Glutamatergic neuron (in vitro differentiated cells): ENCODE results near the gene KCP. TPM values are rescaled to one million over a fixed set of nuclear protein-coding genes. Genes with fewer than 3 reads are reported as not detected.

Experiments used
- DNase-seq: peaks from one replicate; pipeline ENCODE4 v3.0.0; 2022
- H3K27ac Mint-ChIP-seq: one replicate; pipeline ENCODE4 v1.8.0; 2020; ENCODE audit warnings: mild to moderate bottlenecking, mixed read lengths, inconsistent platforms; ENCODE audit not compliant: unreplicated experiment
- H3K27me3 Mint-ChIP-seq: one replicate; pipeline ENCODE4 v1.8.0; 2020; ENCODE audit warnings: mild to moderate bottlenecking, moderate library complexity, mixed read lengths, inconsistent platforms; ENCODE audit not compliant: unreplicated experiment
- H3K36me3 Mint-ChIP-seq: one replicate; pipeline ENCODE4 v1.8.0; 2020; ENCODE audit warnings: mild to moderate bottlenecking, mixed read lengths, inconsistent platforms; ENCODE audit not compliant: unreplicated experiment
- H3K4me1 Mint-ChIP-seq: one replicate; pipeline ENCODE4 v1.8.0; 2020; ENCODE audit warnings: mild to moderate bottlenecking, low read depth, mixed read lengths, inconsistent platforms; ENCODE audit not compliant: unreplicated experiment
- H3K4me3 Mint-ChIP-seq: one replicate; pipeline ENCODE4 v1.8.0; 2020; ENCODE audit warnings: mild to moderate bottlenecking, mixed read lengths, inconsistent platforms; ENCODE audit not compliant: unreplicated experiment
- H3K9me3 Mint-ChIP-seq: one replicate; pipeline ENCODE4 v1.8.0; 2020; ENCODE audit warnings: mild to moderate bottlenecking, moderate library complexity, mixed read lengths, inconsistent platforms; ENCODE audit not compliant: unreplicated experiment
- total RNA-seq: library from RNA; stranded (reverse); fragmentation: NEBNext Ultra II Directional; extraction: Animal tissue kit (Norgen Biotek cat#: 25700); gene quantifications from one replicate; pipeline ENCODE4 v1.2.1, GENCODE V29; 2021; ENCODE audit not compliant: unreplicated experiment
- TF ChIP-seq, protein P1 (sequence below): fragments of 200-600 bp; sonication (generic); IDR thresholded peaks from one replicate; pipeline ENCODE4 v1.5.0; 2021; ENCODE audit not compliant: partially characterized antibody, unreplicated experiment

KCP gene
- total RNA-seq, 1 donor from 2014 or later = 2.2 TPM

DNA sequence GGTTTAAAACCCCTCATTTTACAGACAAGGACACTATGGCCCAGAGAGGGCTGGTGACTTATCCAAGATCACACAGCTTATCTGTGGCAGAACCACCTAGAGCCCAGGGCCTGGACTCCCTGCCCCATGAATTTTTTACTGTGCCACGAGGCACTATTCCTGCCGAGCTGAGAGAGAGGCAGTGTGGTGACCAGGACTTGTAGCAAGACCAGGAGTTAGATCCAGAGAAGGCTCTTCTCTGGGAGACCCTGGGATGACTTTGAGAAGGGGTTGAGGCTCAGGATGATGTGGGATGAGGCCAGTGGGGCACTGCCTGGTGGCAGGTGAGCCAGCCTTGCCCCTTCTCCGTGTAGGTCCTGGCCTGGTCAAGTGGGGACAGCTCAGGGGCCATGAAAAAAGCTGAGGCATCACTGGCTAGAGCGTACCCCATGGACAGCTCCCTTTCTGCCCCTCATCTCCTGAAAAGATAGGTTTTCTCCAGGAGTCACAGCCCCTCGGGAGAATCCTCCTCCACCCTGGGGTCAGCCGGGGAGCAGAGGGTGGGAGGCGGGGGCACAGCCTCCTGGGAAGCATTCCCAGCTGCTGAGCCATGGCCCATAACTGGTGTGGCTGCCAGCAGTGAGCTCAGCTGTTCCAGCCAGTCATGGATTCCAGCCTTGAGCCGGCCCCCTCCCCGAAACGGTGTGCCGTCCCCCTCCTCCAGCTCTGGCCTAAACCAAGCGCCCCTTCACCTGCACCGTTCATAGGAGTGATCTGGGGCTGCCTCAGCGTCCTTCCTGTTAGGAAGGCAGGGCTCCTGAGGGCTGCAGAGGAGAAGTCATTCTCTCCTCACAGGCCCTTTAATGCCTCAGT lies 74.5 kb downstream of the KCP start:
- TF ChIP-seq, protein P1, sequence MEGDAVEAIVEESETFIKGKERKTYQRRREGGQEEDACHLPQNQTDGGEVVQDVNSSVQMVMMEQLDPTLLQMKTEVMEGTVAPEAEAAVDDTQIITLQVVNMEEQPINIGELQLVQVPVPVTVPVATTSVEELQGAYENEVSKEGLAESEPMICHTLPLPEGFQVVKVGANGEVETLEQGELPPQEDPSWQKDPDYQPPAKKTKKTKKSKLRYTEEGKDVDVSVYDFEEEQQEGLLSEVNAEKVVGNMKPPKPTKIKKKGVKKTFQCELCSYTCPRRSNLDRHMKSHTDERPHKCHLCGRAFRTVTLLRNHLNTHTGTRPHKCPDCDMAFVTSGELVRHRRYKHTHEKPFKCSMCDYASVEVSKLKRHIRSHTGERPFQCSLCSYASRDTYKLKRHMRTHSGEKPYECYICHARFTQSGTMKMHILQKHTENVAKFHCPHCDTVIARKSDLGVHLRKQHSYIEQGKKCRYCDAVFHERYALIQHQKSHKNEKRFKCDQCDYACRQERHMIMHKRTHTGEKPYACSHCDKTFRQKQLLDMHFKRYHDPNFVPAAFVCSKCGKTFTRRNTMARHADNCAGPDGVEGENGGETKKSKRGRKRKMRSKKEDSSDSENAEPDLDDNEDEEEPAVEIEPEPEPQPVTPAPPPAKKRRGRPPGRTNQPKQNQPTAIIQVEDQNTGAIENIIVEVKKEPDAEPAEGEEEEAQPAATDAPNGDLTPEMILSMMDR = no peak
- no peak for DNase-seq
- Mint-ChIP-seq H3K27me3 (peaks cover 17% of the 10 kb centered on the region), H3K4me1 (peaks cover 9% of the 10 kb centered on the region), H3K9me3 (peaks cover 14% of the 10 kb centered on the region), H3K36me3 (peaks cover 10% of the 10 kb centered on the region), H3K4me3 (no peak overlapping the region), H3K27ac (no peak overlapping the region)

DNA sequence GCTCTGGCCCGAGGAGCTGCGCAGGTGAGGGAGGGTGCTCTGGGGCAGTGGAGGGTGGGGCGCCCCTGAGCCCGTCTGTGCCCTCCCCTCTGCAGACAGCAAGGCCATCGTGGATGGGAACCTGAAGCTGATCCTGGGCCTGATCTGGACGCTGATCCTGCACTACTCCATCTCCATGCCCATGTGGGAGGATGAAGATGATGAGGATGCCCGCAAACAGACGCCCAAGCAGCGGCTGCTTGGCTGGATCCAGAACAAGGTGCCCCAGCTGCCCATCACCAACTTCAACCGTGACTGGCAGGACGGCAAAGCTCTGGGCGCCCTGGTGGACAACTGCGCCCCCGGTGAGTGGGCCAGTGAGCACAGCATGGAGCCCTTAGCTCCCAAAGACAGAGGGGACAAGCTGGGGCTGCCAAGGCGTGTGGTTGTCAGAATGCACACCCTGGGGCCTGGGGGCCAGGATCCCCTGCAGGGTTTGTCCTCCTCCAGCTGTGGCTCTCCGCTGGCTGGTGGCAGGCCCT lies 75.2 kb downstream of the KCP start:
- peaks cover 10% of the 10 kb centered on the region for H3K36me3 Mint-ChIP-seq
- no peak for DNase-seq
- TF ChIP-seq, protein P1 = no peak
- H3K27ac Mint-ChIP-seq = no peak overlapping the region
- H3K4me1 Mint-ChIP-seq = peaks cover 9% of the 10 kb centered on the region
- no peak overlapping the region for H3K4me3 Mint-ChIP-seq
- H3K9me3 Mint-ChIP-seq = peaks cover 14% of the 10 kb centered on the region
- H3K27me3 Mint-ChIP-seq = peaks cover 17% of the 10 kb centered on the region

DNA sequence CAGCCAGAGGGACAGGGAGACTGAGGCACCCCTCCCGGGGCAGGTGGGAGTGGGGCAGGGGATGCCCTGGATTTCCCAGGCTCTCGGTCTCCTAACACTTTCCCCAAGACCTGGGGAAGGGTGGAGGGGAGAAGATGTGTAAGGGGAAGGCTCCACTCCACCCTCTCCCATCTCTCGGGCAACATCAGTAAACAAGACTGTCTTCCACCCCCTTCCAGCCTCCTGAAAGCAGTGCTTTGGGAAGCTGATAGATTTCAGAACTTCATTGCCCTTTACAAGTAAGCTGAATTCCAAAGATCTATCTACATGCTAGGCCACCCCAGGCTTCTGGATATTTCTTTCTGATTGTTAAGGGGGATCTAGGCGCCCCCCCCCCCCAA lies 76.6 kb downstream of the KCP start:
- peaks cover 12% of the 10 kb centered on the region for H3K4me1 Mint-ChIP-seq
- TF ChIP-seq, protein P1 = no peak
- peaks cover 16% of the 10 kb centered on the region for H3K9me3 Mint-ChIP-seq
- peak overlapping the region; percentile 88 for H3K4me3 Mint-ChIP-seq
- peaks cover 19% of the 10 kb centered on the region for H3K27me3 Mint-ChIP-seq
- H3K36me3 Mint-ChIP-seq = peaks cover 6% of the 10 kb centered on the region
- peak overlapping the region; percentile 98 for H3K27ac Mint-ChIP-seq
- no peak for DNase-seq

DNA sequence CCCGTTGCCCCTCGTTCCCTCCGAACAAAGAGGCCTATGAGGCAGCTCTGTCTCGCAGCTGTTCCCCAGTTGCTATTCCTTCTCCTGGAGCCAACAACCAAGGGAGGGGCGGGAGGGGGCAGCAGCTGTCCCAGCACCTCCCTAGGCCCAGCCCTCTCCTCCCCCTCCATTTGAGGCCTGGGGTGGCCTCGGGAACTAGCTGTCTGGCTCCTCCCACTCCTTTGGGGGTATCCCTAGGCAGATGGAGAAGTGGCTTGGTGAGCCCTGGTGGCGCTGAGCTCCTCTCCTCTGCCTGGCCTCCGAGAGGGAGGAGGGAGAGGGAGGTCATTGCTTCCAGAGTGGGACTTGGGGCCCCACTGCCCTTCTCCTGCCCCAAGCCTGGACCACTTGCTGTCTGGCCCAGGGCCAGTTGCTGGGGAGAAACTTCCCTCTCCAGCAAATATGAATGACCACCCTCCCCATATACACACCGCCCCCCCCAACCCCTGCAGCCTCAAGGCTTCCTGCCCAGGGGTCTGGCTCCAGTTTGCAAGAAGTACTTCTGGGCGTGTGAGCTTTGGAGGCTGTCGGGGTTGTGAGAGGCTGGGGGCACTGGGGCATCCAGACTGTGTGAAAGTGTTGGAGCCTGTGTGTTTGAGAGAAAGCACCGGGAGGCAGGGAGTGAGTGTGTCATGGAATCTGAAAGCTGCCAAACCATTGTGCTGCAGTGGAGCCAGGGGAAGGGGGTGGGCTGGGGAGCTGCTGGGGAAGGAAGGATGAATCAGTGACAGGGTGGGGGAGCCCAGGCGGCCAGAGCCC lies 77.2 kb downstream of the KCP start:
- Mint-ChIP-seq H3K9me3 (peaks cover 16% of the 10 kb centered on the region), H3K27ac (peak overlapping the region; percentile 98), H3K4me3 (peak overlapping the region; percentile 88), H3K36me3 (peaks cover 6% of the 10 kb centered on the region), H3K27me3 (peaks cover 19% of the 10 kb centered on the region), H3K4me1 (peaks cover 15% of the 10 kb centered on the region)
- TF ChIP-seq, protein P1 = no peak
- DNase-seq = peak; percentile 86

DNA sequence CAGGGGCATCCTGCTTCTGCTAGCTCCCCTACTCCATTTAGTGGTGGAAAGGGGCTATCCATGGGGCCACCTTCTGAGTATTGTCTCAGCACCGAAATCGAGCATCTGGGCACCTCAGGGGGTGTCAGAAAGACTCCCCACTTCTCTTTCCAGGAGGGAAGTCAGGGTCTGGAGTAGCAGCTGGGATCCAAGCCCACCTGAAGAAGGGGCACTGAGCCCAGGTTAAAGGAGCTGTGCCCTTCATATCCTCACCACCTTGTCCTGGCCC lies 77.7 kb downstream of the KCP start:
- Mint-ChIP-seq H3K4me3 (peak overlapping the region; percentile 88), H3K27ac (peak overlapping the region; percentile 98), H3K4me1 (peaks cover 20% of the 10 kb centered on the region)

More for the DNA sequence above, 77.7 kb downstream of the KCP start:
- Mint-ChIP-seq H3K36me3 (peaks cover 6% of the 10 kb centered on the region), H3K27me3 (peaks cover 21% of the 10 kb centered on the region), H3K9me3 (peaks cover 16% of the 10 kb centered on the region)
- TF ChIP-seq, protein P1 = no peak
- no peak for DNase-seq
